Right renal cortex interstitium (tissue), 3 donors: Measurements from ENCODE around the gene PAFAH1B1. TPM values are rescaled to one million over a fixed set of nuclear protein-coding genes. Genes with fewer than 3 reads are reported as not detected.
"Not testable (repeated sequence)": the region's sequence is repeated elsewhere in the genome, so short reads cannot be mapped to it uniquely, and the experiment has no call there.

Source experiments
- DNase-seq, 3 donors: peaks; one replicate each; pipeline ENCODE4 v3.0.0-alpha.2; 2013; ENCODE audit warnings: low read depth in 3 of 3, low spot score in 2 of 3
- polyA plus RNA-seq, 3 donors: library from polyadenylated mRNA; unstranded; fragments of 120-200 nt; gene quantifications; one replicate each; pipeline ENCODE4 v1.2.1, GENCODE V29; 2013; ENCODE audit not compliant: insufficient read length in 3 of 3

Gene PAFAH1B1
- polyA plus RNA-seq, 3 donors = 129 to 130 (median 130) TPM

GRCh38 chr17:2687074-2687418 lies 93.6 kb downstream of the PAFAH1B1 start:
- no peak for DNase-seq

- DNase-seq = no peak
Observed at GRCh38 chr17:2688351-2689342, 95.2 kb downstream of the PAFAH1B1 start.

- DNase-seq = no peak
Observed at GRCh38 chr17:2689411-2690164, 96.1 kb downstream of the PAFAH1B1 start.

- no peak for DNase-seq
Observed at GRCh38 chr17:2690165-2691068, 97.0 kb downstream of the PAFAH1B1 start.

GRCh38 chr17:2691069-2691871 lies 97.8 kb downstream of the PAFAH1B1 start:
- DNase-seq = no peak

GRCh38 chr17:2691965-2692780 lies 98.7 kb downstream of the PAFAH1B1 start:
- no peak for DNase-seq

GRCh38 chr17:2692781-2693135 lies 99.3 kb downstream of the PAFAH1B1 start:
- no peak for DNase-seq

GRCh38 chr17:2693561-2694380 lies 100.3 kb downstream of the PAFAH1B1 start:
- no peak for DNase-seq

GRCh38 chr17:2694381-2695242 lies 101.2 kb downstream of the PAFAH1B1 start:
- DNase-seq = no peak

GRCh38 chr17:2695243-2695960 lies 101.9 kb downstream of the PAFAH1B1 start:
- DNase-seq = no peak

GRCh38 chr17:2695961-2696760 lies 102.7 kb downstream of the PAFAH1B1 start:
- DNase-seq = no peak

GRCh38 chr17:2697611-2698162 lies 104.2 kb downstream of the PAFAH1B1 start:
- DNase-seq = no peak

- not testable (repeated sequence) for DNase-seq
Observed at GRCh38 chr17:2699216-2699805, 105.9 kb downstream of the PAFAH1B1 start.

GRCh38 chr17:2700030-2700490 lies 106.6 kb downstream of the PAFAH1B1 start:
- no peak for DNase-seq
